K562 (cell line): ENCODE data around the gene CPVL. TPM values are rescaled to one million over a fixed set of nuclear protein-coding genes. Genes with fewer than 3 reads are reported as not detected.

Experiments
- BCL6 ChIP-seq: fragments of 250-450 bp; sonication (Bioruptor Pico); IDR thresholded peaks from 2 replicates; pipeline ENCODE4 v1.4.0; 2020
- DDX20 ChIP-seq: fragments of 450-650 bp; IDR thresholded peaks from 2 replicates; pipeline ENCODE4 v1.6.1; 2016; ENCODE audit warnings: missing genetic modification characterization, low read depth, mild to moderate bottlenecking, missing compliant biosample characterization, moderate library complexity
- EZH2 ChIP-seq: IDR thresholded peaks from 2 replicates; pipeline ENCODE4 v1.6.1; 2012; ENCODE audit warnings: low read depth, mild to moderate bottlenecking, inconsistent platforms, low read length, borderline replicate concordance
- HSF4 ChIP-seq: fragments of 250-450 bp; sonication (Bioruptor Pico); IDR thresholded peaks from 2 replicates; pipeline ENCODE4 v2.1.2; 2022; ENCODE audit warnings: mild to moderate bottlenecking, moderate library complexity, borderline replicate concordance
- MTF1 ChIP-seq: fragments of 250-450 bp; sonication (Bioruptor Pico); IDR thresholded peaks from 2 replicates; pipeline ENCODE4 v1.9.0; 2021; ENCODE audit warnings: moderate library complexity, mild to moderate bottlenecking, inconsistent platforms, borderline replicate concordance
- PRPF4 ChIP-seq: fragments of 200-400 bp; formaldehyde crosslinking; IDR thresholded peaks from one replicate; pipeline ENCODE4 v1.6.1; 2017; ENCODE audit warnings: low read length, low read depth, mild to moderate bottlenecking; ENCODE audit not compliant: insufficient read depth, poor library complexity, severe bottlenecking
- PTBP1 ChIP-seq: fragments of 200-400 bp; formaldehyde crosslinking; IDR thresholded peaks from 2 replicates; pipeline ENCODE4 v1.6.1; 2017; ENCODE audit warnings: low read depth, low read length
- ZNF589 ChIP-seq: fragments of 200-800 bp; sonication (Bioruptor generic); IDR thresholded peaks from 2 replicates; pipeline ENCODE4 v1.6.1; 2016; ENCODE audit warnings: low read depth, missing genetic modification characterization, missing compliant biosample characterization
- polyA plus RNA-seq, 8 experiments: library from polyadenylated mRNA; depleted of rRNA in 4 of 8; stranded (reverse) in 5 of 8; unstranded in 3 of 8; fragments of >200 nt; fragmentation: Nextera tagmentation in 2 of 8; fragmentation: Illumina TruSeq in 1 of 8; extraction: Ambion mirVana in 2 of 8; extraction: Trizol in 1 of 8; gene quantifications; 2 replicates each; pipeline versions ENCODE4 v1.2.1 to v1.2.3, GENCODE V29; 2011 to 2014; ENCODE audit warnings: inconsistent platforms in 1 of 8, missing spikeins in 1 of 8
- total RNA-seq, 7 experiments: library from RNA; depleted of rRNA in 6 of 7; stranded (reverse); fragments of >200 nt in 6 of 7; fragmentation: Illumina TruSeq in 2 of 7; extraction: Trizol in 2 of 7; gene quantifications; 2 replicates each; pipeline versions ENCODE4 v1.2.1 to v1.2.3, GENCODE V29; 2011 to 2021; ENCODE audit warnings: low replicate concordance in 1 of 7
- TF ChIP-seq, protein P1 (sequence below): fragments of 200-800 bp; sonication (Bioruptor generic); IDR thresholded peaks from 2 replicates; pipeline ENCODE4 v1.6.1; 2016; ENCODE audit warnings: missing genetic modification characterization, missing compliant biosample characterization

CPVL gene
- total and polyA plus RNA-seq, 9 of the 15 experiments (the other 6 are each of a cell fraction or from before 2014, with no cell fraction given): 0.89 to 2.4 (median 1.5) TPM

DNA sequence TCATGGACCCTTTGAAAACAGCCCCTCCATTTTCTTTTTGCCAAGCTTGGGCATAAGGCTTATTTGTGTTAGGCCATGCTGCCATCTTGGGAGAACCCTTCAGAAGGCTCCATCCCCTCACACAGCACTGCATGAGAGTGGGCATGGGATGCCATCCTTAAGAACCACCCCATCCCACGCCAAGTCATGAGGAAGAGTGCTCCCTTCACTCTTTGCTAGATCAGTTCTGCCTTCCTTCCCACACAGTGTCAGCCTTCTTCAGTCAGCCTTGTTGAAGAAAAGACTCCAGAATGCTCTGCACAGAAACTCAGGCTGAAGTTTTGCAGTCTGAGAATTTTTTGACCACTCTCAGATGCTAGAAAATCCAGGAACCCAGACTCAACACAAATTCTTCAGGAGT, 32.8 kb upstream of the CPVL start (continued):
- TF ChIP-seq ZNF589 (CRISPR knock-in tag) (no peak), EZH2 (no peak), BCL6 (CRISPR knock-in tag) (no peak), HSF4 (CRISPR knock-in tag) (no peak), DDX20 (tag) (no peak), PRPF4 (no peak), MTF1 (no peak), PTBP1 (no peak)
- TF ChIP-seq, protein P1, sequence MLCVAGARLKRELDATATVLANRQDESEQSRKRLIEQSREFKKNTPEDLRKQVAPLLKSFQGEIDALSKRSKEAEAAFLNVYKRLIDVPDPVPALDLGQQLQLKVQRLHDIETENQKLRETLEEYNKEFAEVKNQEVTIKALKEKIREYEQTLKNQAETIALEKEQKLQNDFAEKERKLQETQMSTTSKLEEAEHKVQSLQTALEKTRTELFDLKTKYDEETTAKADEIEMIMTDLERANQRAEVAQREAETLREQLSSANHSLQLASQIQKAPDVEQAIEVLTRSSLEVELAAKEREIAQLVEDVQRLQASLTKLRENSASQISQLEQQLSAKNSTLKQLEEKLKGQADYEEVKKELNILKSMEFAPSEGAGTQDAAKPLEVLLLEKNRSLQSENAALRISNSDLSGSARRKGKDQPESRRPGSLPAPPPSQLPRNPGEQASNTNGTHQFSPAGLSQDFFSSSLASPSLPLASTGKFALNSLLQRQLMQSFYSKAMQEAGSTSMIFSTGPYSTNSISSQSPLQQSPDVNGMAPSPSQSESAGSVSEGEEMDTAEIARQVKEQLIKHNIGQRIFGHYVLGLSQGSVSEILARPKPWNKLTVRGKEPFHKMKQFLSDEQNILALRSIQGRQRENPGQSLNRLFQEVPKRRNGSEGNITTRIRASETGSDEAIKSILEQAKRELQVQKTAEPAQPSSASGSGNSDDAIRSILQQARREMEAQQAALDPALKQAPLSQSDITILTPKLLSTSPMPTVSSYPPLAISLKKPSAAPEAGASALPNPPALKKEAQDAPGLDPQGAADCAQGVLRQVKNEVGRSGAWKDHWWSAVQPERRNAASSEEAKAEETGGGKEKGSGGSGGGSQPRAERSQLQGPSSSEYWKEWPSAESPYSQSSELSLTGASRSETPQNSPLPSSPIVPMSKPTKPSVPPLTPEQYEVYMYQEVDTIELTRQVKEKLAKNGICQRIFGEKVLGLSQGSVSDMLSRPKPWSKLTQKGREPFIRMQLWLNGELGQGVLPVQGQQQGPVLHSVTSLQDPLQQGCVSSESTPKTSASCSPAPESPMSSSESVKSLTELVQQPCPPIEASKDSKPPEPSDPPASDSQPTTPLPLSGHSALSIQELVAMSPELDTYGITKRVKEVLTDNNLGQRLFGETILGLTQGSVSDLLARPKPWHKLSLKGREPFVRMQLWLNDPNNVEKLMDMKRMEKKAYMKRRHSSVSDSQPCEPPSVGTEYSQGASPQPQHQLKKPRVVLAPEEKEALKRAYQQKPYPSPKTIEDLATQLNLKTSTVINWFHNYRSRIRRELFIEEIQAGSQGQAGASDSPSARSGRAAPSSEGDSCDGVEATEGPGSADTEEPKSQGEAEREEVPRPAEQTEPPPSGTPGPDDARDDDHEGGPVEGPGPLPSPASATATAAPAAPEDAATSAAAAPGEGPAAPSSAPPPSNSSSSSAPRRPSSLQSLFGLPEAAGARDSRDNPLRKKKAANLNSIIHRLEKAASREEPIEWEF (CRISPR knock-in tag): no peak
